ENCODE results near the gene RC3H2.
"Not testable (repeated sequence)": the region's sequence is repeated elsewhere in the genome, so short reads cannot be mapped to it uniquely, and the experiment has no call there.

Gene RC3H2

GRCh38 chr9:122888480-122888879 is 16.7 kb downstream of the RC3H2 start:
- DNase-seq (ENCODE audit: low read depth) = no peak
- TF ChIP-seq, protein P1, sequence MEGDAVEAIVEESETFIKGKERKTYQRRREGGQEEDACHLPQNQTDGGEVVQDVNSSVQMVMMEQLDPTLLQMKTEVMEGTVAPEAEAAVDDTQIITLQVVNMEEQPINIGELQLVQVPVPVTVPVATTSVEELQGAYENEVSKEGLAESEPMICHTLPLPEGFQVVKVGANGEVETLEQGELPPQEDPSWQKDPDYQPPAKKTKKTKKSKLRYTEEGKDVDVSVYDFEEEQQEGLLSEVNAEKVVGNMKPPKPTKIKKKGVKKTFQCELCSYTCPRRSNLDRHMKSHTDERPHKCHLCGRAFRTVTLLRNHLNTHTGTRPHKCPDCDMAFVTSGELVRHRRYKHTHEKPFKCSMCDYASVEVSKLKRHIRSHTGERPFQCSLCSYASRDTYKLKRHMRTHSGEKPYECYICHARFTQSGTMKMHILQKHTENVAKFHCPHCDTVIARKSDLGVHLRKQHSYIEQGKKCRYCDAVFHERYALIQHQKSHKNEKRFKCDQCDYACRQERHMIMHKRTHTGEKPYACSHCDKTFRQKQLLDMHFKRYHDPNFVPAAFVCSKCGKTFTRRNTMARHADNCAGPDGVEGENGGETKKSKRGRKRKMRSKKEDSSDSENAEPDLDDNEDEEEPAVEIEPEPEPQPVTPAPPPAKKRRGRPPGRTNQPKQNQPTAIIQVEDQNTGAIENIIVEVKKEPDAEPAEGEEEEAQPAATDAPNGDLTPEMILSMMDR (conservative IDR thresholded peaks at IDR 0.05; ENCODE audit: low read length) = no peak
- H3K4me3 ChIP-seq (ENCODE audit: low read length) = no peak overlapping the region

GRCh38 chr9:122883125-122883524 is 22.0 kb downstream of the RC3H2 start:
- DNase-seq (ENCODE audit: low read depth) = no peak
- TF ChIP-seq, protein P1 (conservative IDR thresholded peaks at IDR 0.05; ENCODE audit: low read length) = no peak

GRCh38 chr9:122879443-122879842 is 25.7 kb downstream of the RC3H2 start:
- no peak for DNase-seq (ENCODE audit: low read depth)
- TF ChIP-seq, protein P1 (conservative IDR thresholded peaks at IDR 0.05; ENCODE audit: low read length) = no peak
- no peak overlapping the region for H3K4me3 ChIP-seq (ENCODE audit: low read length)

More at GRCh38 chr9:122883125-122883524, 22.0 kb downstream of the RC3H2 start:
- no peak overlapping the region for H3K4me3 ChIP-seq (ENCODE audit: low read length)

GRCh38 chr9:122875523-122875922 is 29.6 kb downstream of the RC3H2 start:
- no peak overlapping the region for H3K4me3 ChIP-seq (ENCODE audit: low read length)
- TF ChIP-seq, protein P1 (conservative IDR thresholded peaks at IDR 0.05; ENCODE audit: low read length) = no peak
- no peak for DNase-seq (ENCODE audit: low read depth)

DNA sequence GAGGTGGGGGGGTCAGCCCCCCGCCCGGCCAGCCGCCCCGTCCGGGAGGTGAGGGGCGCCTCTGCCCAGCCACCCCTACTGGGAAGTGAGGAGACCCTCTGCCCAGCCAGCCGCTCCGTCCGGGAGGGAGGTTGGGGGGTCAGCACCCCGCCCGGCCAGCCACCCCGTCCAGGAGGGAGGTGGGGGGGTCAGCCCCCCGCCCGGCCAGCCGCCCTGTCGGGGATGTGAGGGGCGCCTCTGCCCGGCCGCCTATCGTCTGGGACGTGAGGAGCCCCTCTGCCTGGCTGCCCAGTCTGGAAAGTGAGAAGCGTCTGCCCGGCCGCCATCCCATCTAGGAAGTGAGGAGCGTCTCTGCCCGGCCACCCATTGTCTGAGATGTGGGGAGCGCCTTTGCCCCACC is 37.9 kb downstream of the RC3H2 start:
- DNase-seq (ENCODE audit: low read depth); H3K4me3 ChIP-seq (ENCODE audit: low read length): not testable (repeated sequence)

- no peak overlapping the region for H3K4me3 ChIP-seq (ENCODE audit: low read length)
- TF ChIP-seq, protein P1 (conservative IDR thresholded peaks at IDR 0.05; ENCODE audit: low read length) = no peak
- DNase-seq (ENCODE audit: low read depth) = no peak
Measured at GRCh38 chr9:122866079-122866478, 39.1 kb downstream of the RC3H2 start.

- TF ChIP-seq, protein P1 (conservative IDR thresholded peaks at IDR 0.05; ENCODE audit: low read length) = no peak
- no peak for DNase-seq (ENCODE audit: low read depth)
- no peak overlapping the region for H3K4me3 ChIP-seq (ENCODE audit: low read length)
Measured at GRCh38 chr9:122865300-122865699, 39.9 kb downstream of the RC3H2 start.

DNA sequence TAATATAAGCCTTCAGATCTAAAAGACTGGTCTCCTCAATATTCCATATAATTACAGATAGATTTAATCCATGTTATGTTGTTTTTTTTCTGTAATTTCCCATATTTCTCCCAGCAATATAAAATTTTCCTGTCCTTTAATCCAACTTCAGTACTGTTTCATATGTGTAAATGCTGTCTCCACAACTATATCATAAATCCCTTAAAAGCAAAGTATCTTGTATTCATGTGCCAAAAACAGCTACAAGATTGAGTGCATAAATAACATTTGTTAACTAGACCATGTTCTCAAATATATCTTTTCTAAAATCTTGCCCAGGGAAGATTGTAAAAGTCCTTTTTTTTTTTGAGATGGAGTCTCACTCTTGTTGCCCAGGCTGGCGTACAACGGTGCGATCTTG is 41.8 kb downstream of the RC3H2 start:
- TF ChIP-seq, protein P1 (conservative IDR thresholded peaks at IDR 0.05; ENCODE audit: low read length) = no peak
- no peak for DNase-seq (ENCODE audit: low read depth)

More for the DNA sequence above, 41.8 kb downstream of the RC3H2 start:
- no peak overlapping the region for H3K4me3 ChIP-seq (ENCODE audit: low read length)
